Upper lobe of left lung (tissue), 6 donors: ENCODE data around the gene INPP5D. TPM values are rescaled to one million over a fixed set of nuclear protein-coding genes. Genes with fewer than 3 reads are reported as not detected.
A peak's percentile ranks its signal among the peaks of the same experiment; 100 is the strongest.
"Not testable (repeated sequence)": the region's sequence is repeated elsewhere in the genome, so short reads cannot be mapped to it uniquely, and the experiment has no call there.

ENCODE experiments used
- ATAC-seq, 2 donors: fragments of 200-7000 bp; cut with Tn5 transposase; one replicate each; pipeline ENCODE4 v1.9.1; 2022; ENCODE audit warnings: mild to moderate bottlenecking in 2 of 2, moderate library complexity in 2 of 2; ENCODE audit not compliant: low FRiP score in 2 of 2
- DNase-seq, 2 donors: peaks; one replicate each; pipeline ENCODE4 v3.0.0-alpha.2; 2019 to 2020
- H3K27ac ChIP-seq, 4 donors: fragments of 200-600 bp; sonication (generic); one replicate each; pipeline ENCODE4 v1.5.1; 2016 to 2019
- H3K27me3 ChIP-seq, 4 donors: fragments of 200-600 bp; sonication (generic); one replicate each; pipeline ENCODE4 v1.5.1; 2017 to 2019
- H3K36me3 ChIP-seq, 4 donors: fragments of 200-600 bp; sonication (generic); one replicate each; pipeline ENCODE4 v1.5.1; 2016 to 2019
- H3K4me1 ChIP-seq, 4 donors: fragments of 200-600 bp; sonication (generic); one replicate each; pipeline ENCODE4 v1.5.1; 2018 to 2019
- H3K4me3 ChIP-seq, 4 donors: fragments of 200-600 bp; sonication (generic); one replicate each; pipeline ENCODE4 v1.5.1; 2017 to 2019; ENCODE audit warnings: mild to moderate bottlenecking in 2 of 4, moderate library complexity in 1 of 4
- H3K9me3 ChIP-seq, 4 donors: fragments of 200-600 bp; sonication (generic); one replicate each; pipeline ENCODE4 v1.5.1; 2018 to 2019
- CTCF ChIP-seq, 6 experiments: fragments of 450-650 bp in 4 of 6; fragments of 200-600 bp in 2 of 6; sonication (generic) in 2 of 6; IDR thresholded peaks; one replicate each; pipeline ENCODE4 v1.5.1; 2016 to 2019; ENCODE audit warnings: antibody characterized with exemption in 6 of 6
- EP300 ChIP-seq, 4 donors: sonication (generic); formaldehyde crosslinking; IDR thresholded peaks; one replicate each; pipeline ENCODE4 v1.5.1; 2017; ENCODE audit warnings: antibody characterized with exemption in 4 of 4, control low read depth in 2 of 4
- POLR2A ChIP-seq, 4 donors: fragments of 450-650 bp; IDR thresholded peaks; one replicate each; pipeline ENCODE4 v1.5.1; 2016 to 2017; ENCODE audit warnings: antibody characterized with exemption in 4 of 4, mild to moderate bottlenecking in 2 of 4
- POLR2AphosphoS5 ChIP-seq, 2 donors: sonication (generic); formaldehyde crosslinking; IDR thresholded peaks; one replicate each; pipeline ENCODE4 v1.5.1; 2017; ENCODE audit warnings: antibody characterized with exemption in 2 of 2
- WGBS, 2 donors: methylation state at CpG; one replicate each; pipeline ENCODE4 v1.1.5; 2017 to 2018; 5-methylcytosine and 5-hydroxymethylcytosine counted together
- total RNA-seq, 6 donors: library from RNA; depleted of rRNA in 4 of 6; stranded (reverse); fragments of >200 nt in 4 of 6; gene quantifications; one replicate each; pipeline versions ENCODE4 v1.1.0 to v1.2.1, GENCODE V29; 2016 to 2021
- donor health status: DM: no; HTN: no; CAD: no; lungs with moderate emphysema.
- donor health status: DM: no; HTN: yes; CAD: no; lungs with severe emphysema.

The INPP5D gene
- total RNA-seq, 6 donors from 2014 or later, result 17.6 to 243 (median 31.7) TPM

- 84 to 87% methylated on average over 13 of the region's 13 CpGs for WGBS, 2 donors
- no peak for ATAC-seq
- no peaks in the 10 kb centered on the region for H3K4me1 ChIP-seq
- H3K9me3 ChIP-seq, result no peaks in the 10 kb centered on the region
- peaks cover 0 to 16% (median 12%) of the 10 kb centered on the region in 4 donors for H3K36me3 ChIP-seq
- H3K27ac ChIP-seq, result no peak overlapping the region
- DNase-seq, result no peak
- no peak overlapping the region for H3K4me3 ChIP-seq
- TF ChIP-seq EP300 (IDR thresholded peaks at IDR 0.05) (no peak), POLR2AphosphoS5 (IDR thresholded peaks at IDR 0.05) (no peak), POLR2A (IDR thresholded peaks at IDR 0.05) (no peak), CTCF (IDR thresholded peaks at IDR 0.05) (no peak)
- no peaks in the 10 kb centered on the region for H3K27me3 ChIP-seq
Measured at GRCh38 chr2:233121856-233122255, 61.7 kb downstream of the INPP5D start.

GRCh38 chr2:233122541-233122940, 62.4 kb downstream of the INPP5D start:
- Histone ChIP-seq H3K4me3 (no peak overlapping the region), H3K4me1 (no peaks in the 10 kb centered on the region), H3K36me3 (peaks cover 0 to 17% (median 13%) of the 10 kb centered on the region in 4 donors), H3K27me3 (no peaks in the 10 kb centered on the region), H3K9me3 (no peaks in the 10 kb centered on the region), H3K27ac (no peak overlapping the region)
- no peak for ATAC-seq
- no peak for DNase-seq
- TF ChIP-seq POLR2A (IDR thresholded peaks at IDR 0.05), result no peak
- no peak for TF ChIP-seq EP300 (IDR thresholded peaks at IDR 0.05)
- TF ChIP-seq CTCF (IDR thresholded peaks at IDR 0.05), result no peak
- no peak for TF ChIP-seq POLR2AphosphoS5 (IDR thresholded peaks at IDR 0.05)
- WGBS, 2 donors, result 90 to 95% methylated on average over 5 of the region's 5 CpGs

- not testable (repeated sequence) for ATAC-seq, H3K27ac ChIP-seq, DNase-seq, H3K27me3 ChIP-seq, H3K4me1 ChIP-seq, H3K4me3 ChIP-seq, H3K9me3 ChIP-seq
- 63 to 94% methylated on average over 2 of the region's 2 CpGs for WGBS, 2 donors
- H3K36me3 ChIP-seq, result peaks cover 0 to 17% (median 13%) of the 10 kb centered on the region in 4 donors
Measured at GRCh38 chr2:233123576-233123975, 63.4 kb downstream of the INPP5D start.

- Histone ChIP-seq H3K9me3 (no peaks in the 10 kb centered on the region), H3K4me1 (no peaks in the 10 kb centered on the region), H3K27ac (no peak overlapping the region), H3K27me3 (no peaks in the 10 kb centered on the region), H3K4me3 (no peak overlapping the region), H3K36me3 (peaks cover 0 to 17% (median 13%) of the 10 kb centered on the region in 4 donors)
- ATAC-seq (peak in 1 of 2 donors; percentile 43), DNase-seq (no peak)
- TF ChIP-seq POLR2AphosphoS5 (IDR thresholded peaks at IDR 0.05), result no peak
- TF ChIP-seq CTCF (IDR thresholded peaks at IDR 0.05), result no peak
- no peak for TF ChIP-seq EP300 (IDR thresholded peaks at IDR 0.05)
- TF ChIP-seq POLR2A (IDR thresholded peaks at IDR 0.05), result no peak
- WGBS, 2 donors, result 91% methylated on average over 6 to 21 of the region's 21 CpGs
Measured at GRCh38 chr2:233124421-233125080, 64.4 kb downstream of the INPP5D start.

GRCh38 chr2:233125455-233126065, 65.4 kb downstream of the INPP5D start:
- H3K4me1 ChIP-seq, result no peaks in the 10 kb centered on the region
- no peaks in the 10 kb centered on the region for H3K27me3 ChIP-seq
- H3K9me3 ChIP-seq, result no peaks in the 10 kb centered on the region
- no peak overlapping the region for H3K4me3 ChIP-seq
- DNase-seq (no peak), ATAC-seq (peak in 1 of 2 donors; percentile 19)
- 95 to 97% methylated on average over 19 to 20 of the region's 20 CpGs for WGBS, 2 donors
- H3K27ac ChIP-seq, result no peak overlapping the region
- TF ChIP-seq POLR2AphosphoS5 (IDR thresholded peaks at IDR 0.05) (no peak), POLR2A (IDR thresholded peaks at IDR 0.05) (no peak), EP300 (IDR thresholded peaks at IDR 0.05) (no peak), CTCF (IDR thresholded peaks at IDR 0.05) (no peak)
- peaks cover 0 to 21% (median 13%) of the 10 kb centered on the region in 4 donors for H3K36me3 ChIP-seq
